ES-I3 (cell line): ENCODE measurements around the gene IL2RA.
"Not testable (repeated sequence)": the region's sequence is repeated elsewhere in the genome, so short reads cannot be mapped to it uniquely, and the experiment has no call there.

Experiments used
- H3K36me3 ChIP-seq: 2 replicates; pipeline ENCODE4 v1.6.1; 2013; ENCODE audit warnings: mild to moderate bottlenecking, low read length, control low read depth, moderate library complexity; ENCODE audit not compliant: insufficient read depth
- H3K4me1 ChIP-seq: 2 replicates; pipeline ENCODE4 v1.6.1; 2013; ENCODE audit warnings: mild to moderate bottlenecking, control low read depth, low read length; ENCODE audit not compliant: insufficient read depth
- H3K9ac ChIP-seq: 2 replicates; pipeline ENCODE4 v1.6.1; 2013; ENCODE audit warnings: low read depth, mild to moderate bottlenecking, low read length, moderate library complexity
- H3K9me3 ChIP-seq: 2 replicates; pipeline ENCODE4 v1.6.1; 2013; ENCODE audit warnings: mild to moderate bottlenecking, low read length, moderate library complexity; ENCODE audit not compliant: control insufficient read depth, insufficient read depth

The IL2RA gene

GRCh38 chr10:6044751-6045313, 17.3 kb downstream of the IL2RA start:
- Histone ChIP-seq H3K9me3 (no peaks in the 10 kb centered on the region), H3K36me3 (no peaks in the 10 kb centered on the region), H3K9ac (no peak overlapping the region), H3K4me1 (no peaks in the 10 kb centered on the region)

GRCh38 chr10:6044060-6044459, 18.1 kb downstream of the IL2RA start:
- Histone ChIP-seq H3K4me1 (no peaks in the 10 kb centered on the region), H3K9me3 (no peaks in the 10 kb centered on the region), H3K36me3 (no peaks in the 10 kb centered on the region), H3K9ac (no peak overlapping the region)

- H3K36me3 ChIP-seq, H3K4me1 ChIP-seq, H3K9ac ChIP-seq, H3K9me3 ChIP-seq: not testable (repeated sequence)
These were observed 18.8 kb downstream of the IL2RA start for GRCh38 chr10:6043377-6043776.

- H3K9me3 ChIP-seq = no peaks in the 10 kb centered on the region
- H3K9ac ChIP-seq = no peak overlapping the region
- H3K4me1 ChIP-seq = no peaks in the 10 kb centered on the region
- H3K36me3 ChIP-seq = no peaks in the 10 kb centered on the region
These were observed 22.0 kb downstream of the IL2RA start for GRCh38 chr10:6040205-6040604.

GRCh38 chr10:6039711-6040110, 22.5 kb downstream of the IL2RA start:
- no peaks in the 10 kb centered on the region for H3K9me3 ChIP-seq
- H3K36me3 ChIP-seq = no peaks in the 10 kb centered on the region
- no peaks in the 10 kb centered on the region for H3K4me1 ChIP-seq
- H3K9ac ChIP-seq = no peak overlapping the region

- H3K4me1 ChIP-seq = no peaks in the 10 kb centered on the region
- H3K36me3 ChIP-seq = no peaks in the 10 kb centered on the region
- H3K9ac ChIP-seq = no peak overlapping the region
- H3K9me3 ChIP-seq = no peaks in the 10 kb centered on the region
These were observed 24.0 kb downstream of the IL2RA start for GRCh38 chr10:6038071-6038631.

- Histone ChIP-seq H3K36me3 (no peaks in the 10 kb centered on the region), H3K4me1 (no peaks in the 10 kb centered on the region), H3K9me3 (no peaks in the 10 kb centered on the region), H3K9ac (no peak overlapping the region)
These were observed 24.7 kb downstream of the IL2RA start for GRCh38 chr10:6037422-6037821.

GRCh38 chr10:6036861-6037321, 25.3 kb downstream of the IL2RA start:
- Histone ChIP-seq H3K9me3 (no peaks in the 10 kb centered on the region), H3K9ac (no peak overlapping the region), H3K4me1 (no peaks in the 10 kb centered on the region), H3K36me3 (no peaks in the 10 kb centered on the region)

GRCh38 chr10:6035931-6036575, 26.1 kb downstream of the IL2RA start:
- Histone ChIP-seq H3K9ac (no peak overlapping the region), H3K36me3 (no peaks in the 10 kb centered on the region), H3K9me3 (no peaks in the 10 kb centered on the region), H3K4me1 (no peaks in the 10 kb centered on the region)

GRCh38 chr10:6035101-6035834, 26.9 kb downstream of the IL2RA start:
- Histone ChIP-seq H3K9me3 (no peaks in the 10 kb centered on the region), H3K9ac (no peak overlapping the region), H3K4me1 (no peaks in the 10 kb centered on the region), H3K36me3 (no peaks in the 10 kb centered on the region)

- Histone ChIP-seq H3K4me1 (no peaks in the 10 kb centered on the region), H3K9ac (no peak overlapping the region), H3K36me3 (no peaks in the 10 kb centered on the region), H3K9me3 (no peaks in the 10 kb centered on the region)
These were observed 27.8 kb downstream of the IL2RA start for GRCh38 chr10:6034371-6034770.

- no peaks in the 10 kb centered on the region for H3K4me1 ChIP-seq
- H3K9ac ChIP-seq = no peak overlapping the region
- H3K36me3 ChIP-seq = no peaks in the 10 kb centered on the region
- no peaks in the 10 kb centered on the region for H3K9me3 ChIP-seq
These were observed 28.2 kb downstream of the IL2RA start for GRCh38 chr10:6033954-6034353.

GRCh38 chr10:6030940-6031339, 31.2 kb downstream of the IL2RA start:
- no peaks in the 10 kb centered on the region for H3K4me1 ChIP-seq
- H3K36me3 ChIP-seq = no peaks in the 10 kb centered on the region
- H3K9ac ChIP-seq = no peak overlapping the region
- H3K9me3 ChIP-seq = no peaks in the 10 kb centered on the region

GRCh38 chr10:6030217-6030616, 31.9 kb downstream of the IL2RA start:
- Histone ChIP-seq H3K9ac (no peak overlapping the region), H3K9me3 (no peaks in the 10 kb centered on the region), H3K36me3 (no peaks in the 10 kb centered on the region)

GRCh38 chr10:6027929-6028328, 34.2 kb downstream of the IL2RA start:
- Histone ChIP-seq H3K9ac (no peak overlapping the region), H3K4me1 (no peaks in the 10 kb centered on the region), H3K36me3 (no peaks in the 10 kb centered on the region), H3K9me3 (no peaks in the 10 kb centered on the region)

More at GRCh38 chr10:6030217-6030616, 31.9 kb downstream of the IL2RA start:
- no peaks in the 10 kb centered on the region for H3K4me1 ChIP-seq
